Suprapubic skin (tissue), 3 donors: ENCODE results near the gene ANKS1A.

Source experiments
- POLR2AphosphoS5 ChIP-seq, 3 donors: sonication (generic); formaldehyde crosslinking; IDR thresholded peaks; one replicate each; pipeline ENCODE4 v1.6.1; 2017; ENCODE audit warnings: antibody characterized with exemption in 3 of 3
- TF ChIP-seq, protein P1 (sequence below), 2 donors: fragments of 200-600 bp in 1 of 2; fragments of 450-650 bp in 1 of 2; sonication (generic) in 1 of 2; IDR thresholded peaks; one replicate each; pipeline ENCODE4 v1.5.1; 2016 to 2019; ENCODE audit warnings: antibody characterized with exemption in 2 of 2, mild to moderate bottlenecking in 1 of 2, moderate library complexity in 1 of 2

- TF ChIP-seq, protein P1, sequence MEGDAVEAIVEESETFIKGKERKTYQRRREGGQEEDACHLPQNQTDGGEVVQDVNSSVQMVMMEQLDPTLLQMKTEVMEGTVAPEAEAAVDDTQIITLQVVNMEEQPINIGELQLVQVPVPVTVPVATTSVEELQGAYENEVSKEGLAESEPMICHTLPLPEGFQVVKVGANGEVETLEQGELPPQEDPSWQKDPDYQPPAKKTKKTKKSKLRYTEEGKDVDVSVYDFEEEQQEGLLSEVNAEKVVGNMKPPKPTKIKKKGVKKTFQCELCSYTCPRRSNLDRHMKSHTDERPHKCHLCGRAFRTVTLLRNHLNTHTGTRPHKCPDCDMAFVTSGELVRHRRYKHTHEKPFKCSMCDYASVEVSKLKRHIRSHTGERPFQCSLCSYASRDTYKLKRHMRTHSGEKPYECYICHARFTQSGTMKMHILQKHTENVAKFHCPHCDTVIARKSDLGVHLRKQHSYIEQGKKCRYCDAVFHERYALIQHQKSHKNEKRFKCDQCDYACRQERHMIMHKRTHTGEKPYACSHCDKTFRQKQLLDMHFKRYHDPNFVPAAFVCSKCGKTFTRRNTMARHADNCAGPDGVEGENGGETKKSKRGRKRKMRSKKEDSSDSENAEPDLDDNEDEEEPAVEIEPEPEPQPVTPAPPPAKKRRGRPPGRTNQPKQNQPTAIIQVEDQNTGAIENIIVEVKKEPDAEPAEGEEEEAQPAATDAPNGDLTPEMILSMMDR (IDR thresholded peaks at IDR 0.05): no peak
- no peak for TF ChIP-seq POLR2AphosphoS5 (IDR thresholded peaks at IDR 0.05)
Measured at GRCh38 chr6:35015476-35015875, 126.4 kb downstream of the ANKS1A start.
